CD4-positive, alpha-beta T cell treated with Interleukin-4 for 1 hour (primary cell): ENCODE data around the gene RHBG.
"Not testable (repeated sequence)": the region's sequence is repeated elsewhere in the genome, so short reads cannot be mapped to it uniquely, and the experiment has no call there.

Experiments
- DNase-seq, 2 donors: peaks; one replicate each; pipeline ENCODE4 v3.0.0-alpha.2; 2020 to 2022

Gene RHBG

GRCh38 chr1:156360534-156360933 is 8.5 kb upstream of the RHBG start:
- no peak for DNase-seq

- no peak for DNase-seq
Measured at GRCh38 chr1:156365754-156366153, 3.3 kb upstream of the RHBG start.

- no peak for DNase-seq
Measured at GRCh38 chr1:156366378-156367166, 2.4 kb upstream of the RHBG start.

GRCh38 chr1:156367383-156368156 is 1.4 kb upstream of the RHBG start:
- no peak for DNase-seq

- no peak for DNase-seq
Measured at GRCh38 chr1:156368157-156368658, 803 bp upstream of the RHBG start.

GRCh38 chr1:156369685-156370286 is 775 bp downstream of the RHBG start:
- DNase-seq, result not testable (repeated sequence)

- peak in 1 of 2 donors; percentile 43 for DNase-seq
Measured at GRCh38 chr1:156371553-156372264, 2.7 kb downstream of the RHBG start.

GRCh38 chr1:156372265-156372586 is 3.2 kb downstream of the RHBG start:
- DNase-seq, result no peak

- DNase-seq, result no peak
Measured at GRCh38 chr1:156372876-156373275, 3.9 kb downstream of the RHBG start.

- no peak for DNase-seq
Measured at GRCh38 chr1:156373546-156373945, 4.5 kb downstream of the RHBG start.

- DNase-seq, result peak in 1 of 2 donors; percentile 38
Measured at GRCh38 chr1:156376146-156376545, 7.1 kb downstream of the RHBG start.

- DNase-seq, result no peak
Measured at GRCh38 chr1:156376958-156377919, 8.2 kb downstream of the RHBG start.

GRCh38 chr1:156378557-156378956 is 9.5 kb downstream of the RHBG start:
- DNase-seq, result no peak

- no peak for DNase-seq
Measured at GRCh38 chr1:156379420-156380165, 10.6 kb downstream of the RHBG start.

GRCh38 chr1:156382561-156382960 is 13.6 kb downstream of the RHBG start:
- DNase-seq, result no peak

GRCh38 chr1:156383023-156383422 is 14.0 kb downstream of the RHBG start:
- peak; percentile 59 to 64 for DNase-seq

- no peak for DNase-seq
Measured at GRCh38 chr1:156384007-156384406, 15.0 kb downstream of the RHBG start.

- no peak for DNase-seq
Measured at GRCh38 chr1:156384658-156385057, 15.6 kb downstream of the RHBG start.

GRCh38 chr1:156385534-156386031 is 16.6 kb downstream of the RHBG start:
- DNase-seq, result peak; percentile 70 to 76

- DNase-seq, result no peak
Measured at GRCh38 chr1:156386134-156386901, 17.3 kb downstream of the RHBG start.
